ENCODE data around the gene CLOCK.

Gene CLOCK

DNA sequence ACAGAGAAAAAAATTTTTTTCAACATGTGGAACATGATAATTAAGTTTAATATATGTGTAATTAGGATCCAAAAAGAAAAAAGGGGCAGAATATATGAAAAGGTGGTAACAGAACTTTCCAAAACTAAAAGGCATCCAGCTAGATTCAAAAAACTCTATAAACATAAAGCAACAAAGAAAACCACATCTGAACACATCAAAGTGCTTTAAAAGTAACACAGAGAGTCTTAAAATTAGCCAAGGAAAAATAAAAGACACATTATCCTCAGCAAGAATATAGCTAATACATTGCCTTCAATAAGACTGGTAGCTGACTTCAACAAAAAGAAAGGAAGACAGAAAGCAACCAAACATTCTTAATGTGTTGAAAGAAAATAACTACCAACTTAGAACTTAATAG is 8.2 kb downstream of the CLOCK start:
- no peak overlapping the region for H3K23ac ChIP-seq (ENCODE audit: low read length)
- H2BK15ac ChIP-seq (replicated peaks; ENCODE audit: low read depth) = no peak overlapping the region
- H2BK5ac ChIP-seq (ENCODE audit: low read length) = no peak overlapping the region
- no peak overlapping the region for H3K4ac ChIP-seq (ENCODE audit: low read depth, low read length)
- DNase-seq = no peak
- no peak overlapping the region for H3K4me3 ChIP-seq (ENCODE audit: low read length)
- peaks cover 26% of the 10 kb centered on the region for H3K79me2 ChIP-seq (ENCODE audit: control insufficient read depth, insufficient read depth, low read length)
- no peak overlapping the region for H3K18ac ChIP-seq (ENCODE audit: low read length)
- no peak overlapping the region for H3K9ac ChIP-seq (ENCODE audit: low read length)
- H3K36me3 ChIP-seq (ENCODE audit: control insufficient read depth, insufficient read depth, low read length) = no peaks in the 10 kb centered on the region
- H3K27ac ChIP-seq (ENCODE audit: low read depth, low read length) = no peak overlapping the region
- no peak overlapping the region for H4K5ac ChIP-seq (ENCODE audit: low read length)
- H2AK5ac ChIP-seq (ENCODE audit: low read length) = no peak overlapping the region
- no peaks in the 10 kb centered on the region for H3K27me3 ChIP-seq (ENCODE audit: insufficient read depth, low read length, poor library complexity)
- no peak overlapping the region for H3K4me2 ChIP-seq (ENCODE audit: low read length)
- H3K56ac ChIP-seq (ENCODE audit: low read length) = no peak overlapping the region
- peaks cover 7% of the 10 kb centered on the region for H3K79me1 ChIP-seq (ENCODE audit: low read length)
- H4K8ac ChIP-seq (ENCODE audit: low read depth, low read length) = no peak overlapping the region
- H3K4me1 ChIP-seq (ENCODE audit: control insufficient read depth, low read depth, low read length) = peaks cover 6% of the 10 kb centered on the region
- no peak overlapping the region for H2BK120ac ChIP-seq (ENCODE audit: low read depth, low read length)

- Histone ChIP-seq H4K5ac (ENCODE audit: low read length) (no peak overlapping the region), H4K8ac (ENCODE audit: low read depth, low read length) (no peak overlapping the region), H3K56ac (ENCODE audit: low read length) (no peak overlapping the region), H2AK5ac (ENCODE audit: low read length) (no peak overlapping the region), H3K4me1 (ENCODE audit: control insufficient read depth, low read depth, low read length) (no peaks in the 10 kb centered on the region), H3K9ac (ENCODE audit: low read length) (no peak overlapping the region), H3K27me3 (ENCODE audit: insufficient read depth, low read length, poor library complexity) (no peaks in the 10 kb centered on the region), H2BK120ac (ENCODE audit: low read depth, low read length) (no peak overlapping the region), H3K18ac (ENCODE audit: low read length) (no peak overlapping the region), H3K23ac (ENCODE audit: low read length) (no peak overlapping the region), H3K4me3 (ENCODE audit: low read length) (no peak overlapping the region), H3K4me2 (ENCODE audit: low read length) (no peak overlapping the region), H3K4ac (ENCODE audit: low read depth, low read length) (no peak overlapping the region), H3K27ac (ENCODE audit: low read depth, low read length) (no peak overlapping the region), H2BK15ac (replicated peaks; ENCODE audit: low read depth) (no peak overlapping the region), H3K79me2 (ENCODE audit: control insufficient read depth, insufficient read depth, low read length) (peaks cover 21% of the 10 kb centered on the region), H3K36me3 (ENCODE audit: control insufficient read depth, insufficient read depth, low read length) (no peaks in the 10 kb centered on the region), H3K79me1 (ENCODE audit: low read length) (peaks cover 5% of the 10 kb centered on the region), H2BK5ac (ENCODE audit: low read length) (no peak overlapping the region)
- DNase-seq = no peak
Measured at GRCh38 chr4:55534306-55534705, 12.4 kb downstream of the CLOCK start.

GRCh38 chr4:55530691-55531090 is 16.0 kb downstream of the CLOCK start:
- peaks cover 14% of the 10 kb centered on the region for H3K79me2 ChIP-seq (ENCODE audit: control insufficient read depth, insufficient read depth, low read length)
- no peak overlapping the region for H3K4me3 ChIP-seq (ENCODE audit: low read length)
- no peak overlapping the region for H3K18ac ChIP-seq (ENCODE audit: low read length)
- H3K23ac ChIP-seq (ENCODE audit: low read length) = no peak overlapping the region
- H4K8ac ChIP-seq (ENCODE audit: low read depth, low read length) = no peak overlapping the region
- no peak overlapping the region for H3K4me2 ChIP-seq (ENCODE audit: low read length)
- no peak overlapping the region for H4K5ac ChIP-seq (ENCODE audit: low read length)
- H2BK5ac ChIP-seq (ENCODE audit: low read length) = no peak overlapping the region
- no peak overlapping the region for H2BK120ac ChIP-seq (ENCODE audit: low read depth, low read length)
- no peaks in the 10 kb centered on the region for H3K4me1 ChIP-seq (ENCODE audit: control insufficient read depth, low read depth, low read length)
- no peak overlapping the region for H3K56ac ChIP-seq (ENCODE audit: low read length)
- H3K36me3 ChIP-seq (ENCODE audit: control insufficient read depth, insufficient read depth, low read length) = no peaks in the 10 kb centered on the region
- H3K9ac ChIP-seq (ENCODE audit: low read length) = no peak overlapping the region
- no peak for DNase-seq
- no peak overlapping the region for H2BK15ac ChIP-seq (replicated peaks; ENCODE audit: low read depth)
- H3K27me3 ChIP-seq (ENCODE audit: insufficient read depth, low read length, poor library complexity) = no peaks in the 10 kb centered on the region
- H3K79me1 ChIP-seq (ENCODE audit: low read length) = no peaks in the 10 kb centered on the region
- no peak overlapping the region for H3K27ac ChIP-seq (ENCODE audit: low read depth, low read length)
- WGBS (ENCODE audit: extremely low coverage, insufficient coverage, low lambda C conversion rate) = no CpG with 5 or more reads among the region's 4 CpGs
- no peak overlapping the region for H2AK5ac ChIP-seq (ENCODE audit: low read length)
- no peak overlapping the region for H3K4ac ChIP-seq (ENCODE audit: low read depth, low read length)

GRCh38 chr4:55530167-55530566 is 16.5 kb downstream of the CLOCK start:
- Histone ChIP-seq H4K8ac (ENCODE audit: low read depth, low read length) (no peak overlapping the region), H3K18ac (ENCODE audit: low read length) (no peak overlapping the region), H3K9ac (ENCODE audit: low read length) (no peak overlapping the region), H3K4me2 (ENCODE audit: low read length) (no peak overlapping the region), H3K4me1 (ENCODE audit: control insufficient read depth, low read depth, low read length) (no peaks in the 10 kb centered on the region), H3K36me3 (ENCODE audit: control insufficient read depth, insufficient read depth, low read length) (no peaks in the 10 kb centered on the region), H2AK5ac (ENCODE audit: low read length) (no peak overlapping the region), H3K4ac (ENCODE audit: low read depth, low read length) (no peak overlapping the region), H3K56ac (ENCODE audit: low read length) (no peak overlapping the region), H2BK120ac (ENCODE audit: low read depth, low read length) (no peak overlapping the region), H3K79me2 (ENCODE audit: control insufficient read depth, insufficient read depth, low read length) (peaks cover 14% of the 10 kb centered on the region), H2BK5ac (ENCODE audit: low read length) (no peak overlapping the region), H3K27me3 (ENCODE audit: insufficient read depth, low read length, poor library complexity) (no peaks in the 10 kb centered on the region), H3K4me3 (ENCODE audit: low read length) (no peak overlapping the region), H3K27ac (ENCODE audit: low read depth, low read length) (no peak overlapping the region), H3K79me1 (ENCODE audit: low read length) (no peaks in the 10 kb centered on the region), H2BK15ac (replicated peaks; ENCODE audit: low read depth) (no peak overlapping the region), H3K23ac (ENCODE audit: low read length) (no peak overlapping the region), H4K5ac (ENCODE audit: low read length) (no peak overlapping the region)
- no peak for DNase-seq
- WGBS (ENCODE audit: extremely low coverage, insufficient coverage, low lambda C conversion rate) = no CpG with 5 or more reads among the region's 4 CpGs

- Histone ChIP-seq H3K4me2 (ENCODE audit: low read length) (no peak overlapping the region), H3K18ac (ENCODE audit: low read length) (no peak overlapping the region)
Measured at GRCh38 chr4:55528491-55528890, 18.2 kb downstream of the CLOCK start.

GRCh38 chr4:55524844-55525571 is 21.7 kb downstream of the CLOCK start:
- Histone ChIP-seq H3K79me1 (ENCODE audit: low read length) (no peaks in the 10 kb centered on the region), H2BK120ac (ENCODE audit: low read depth, low read length) (no peak overlapping the region), H4K5ac (ENCODE audit: low read length) (no peak overlapping the region), H3K4me3 (ENCODE audit: low read length) (no peak overlapping the region), H3K36me3 (ENCODE audit: control insufficient read depth, insufficient read depth, low read length) (no peaks in the 10 kb centered on the region), H3K4me2 (ENCODE audit: low read length) (no peak overlapping the region), H3K79me2 (ENCODE audit: control insufficient read depth, insufficient read depth, low read length) (peaks cover 14% of the 10 kb centered on the region), H2BK5ac (ENCODE audit: low read length) (no peak overlapping the region), H3K18ac (ENCODE audit: low read length) (peak overlapping the region; percentile 39), H3K27ac (ENCODE audit: low read depth, low read length) (no peak overlapping the region), H2AK5ac (ENCODE audit: low read length) (no peak overlapping the region), H2BK15ac (replicated peaks; ENCODE audit: low read depth) (no peak overlapping the region), H3K9ac (ENCODE audit: low read length) (no peak overlapping the region), H4K8ac (ENCODE audit: low read depth, low read length) (no peak overlapping the region), H3K4ac (ENCODE audit: low read depth, low read length) (peak overlapping the region; percentile 31), H3K23ac (ENCODE audit: low read length) (no peak overlapping the region), H3K27me3 (ENCODE audit: insufficient read depth, low read length, poor library complexity) (no peaks in the 10 kb centered on the region), H3K56ac (ENCODE audit: low read length) (no peak overlapping the region), H3K4me1 (ENCODE audit: control insufficient read depth, low read depth, low read length) (peaks cover 2% of the 10 kb centered on the region)
- no CpG with 5 or more reads among the region's 4 CpGs for WGBS (ENCODE audit: extremely low coverage, insufficient coverage, low lambda C conversion rate)
- no peak for DNase-seq

More at GRCh38 chr4:55528491-55528890, 18.2 kb downstream of the CLOCK start:
- Histone ChIP-seq H3K23ac (ENCODE audit: low read length) (no peak overlapping the region), H2AK5ac (ENCODE audit: low read length) (no peak overlapping the region), H3K27ac (ENCODE audit: low read depth, low read length) (no peak overlapping the region), H3K4me3 (ENCODE audit: low read length) (no peak overlapping the region), H3K4me1 (ENCODE audit: control insufficient read depth, low read depth, low read length) (no peaks in the 10 kb centered on the region), H2BK120ac (ENCODE audit: low read depth, low read length) (no peak overlapping the region), H4K8ac (ENCODE audit: low read depth, low read length) (peak overlapping the region; percentile 28), H4K5ac (ENCODE audit: low read length) (no peak overlapping the region), H2BK15ac (replicated peaks; ENCODE audit: low read depth) (peak overlapping the region; percentile 57), H3K56ac (ENCODE audit: low read length) (no peak overlapping the region), H2BK5ac (ENCODE audit: low read length) (no peak overlapping the region), H3K27me3 (ENCODE audit: insufficient read depth, low read length, poor library complexity) (no peaks in the 10 kb centered on the region), H3K79me2 (ENCODE audit: control insufficient read depth, insufficient read depth, low read length) (peaks cover 14% of the 10 kb centered on the region), H3K4ac (ENCODE audit: low read depth, low read length) (no peak overlapping the region), H3K36me3 (ENCODE audit: control insufficient read depth, insufficient read depth, low read length) (no peaks in the 10 kb centered on the region), H3K79me1 (ENCODE audit: low read length) (no peaks in the 10 kb centered on the region), H3K9ac (ENCODE audit: low read length) (no peak overlapping the region)
- no peak for DNase-seq
- no CpG with 5 or more reads among the region's 3 CpGs for WGBS (ENCODE audit: extremely low coverage, insufficient coverage, low lambda C conversion rate)

All from mesendoderm (in vitro differentiated cells).